DND-41 (cell line): ENCODE results near the gene ST6GALNAC3.

Experiments
- ATAC-seq: fragments of 200-7000 bp; cut with Tn5 transposase; 3 replicates; pipeline ENCODE4 v1.9.1; 2021; ENCODE audit warnings: low read depth; ENCODE audit not compliant: insufficient read depth
- DNase-seq: peaks from one replicate; pipeline ENCODE4 v3.0.0-alpha.2; 2020
- H2AFZ ChIP-seq: 2 replicates; pipeline ENCODE4 v1.6.0; 2012; ENCODE audit warnings: low read depth, low read length
- H3K27ac ChIP-seq: 2 replicates; pipeline ENCODE4 v1.5.1; 2012; ENCODE audit warnings: low read length, inconsistent platforms
- H3K27me3 ChIP-seq: fragments of 200-600 bp; sonication (generic); 2 replicates; pipeline ENCODE4 v1.6.0; 2012; ENCODE audit warnings: low read length, mild to moderate bottlenecking, inconsistent platforms; ENCODE audit not compliant: insufficient read depth, poor library complexity
- H3K36me3 ChIP-seq: 2 replicates; pipeline ENCODE4 v1.5.1; 2012; ENCODE audit warnings: low read length, inconsistent platforms; ENCODE audit not compliant: insufficient read depth
- H3K4me1 ChIP-seq: 2 replicates; pipeline ENCODE4 v1.5.1; 2012; ENCODE audit warnings: mild to moderate bottlenecking, low read length; ENCODE audit not compliant: insufficient read depth
- H3K4me2 ChIP-seq: 2 replicates; pipeline ENCODE4 v1.6.0; 2012; ENCODE audit warnings: mild to moderate bottlenecking, moderate library complexity, low read length, inconsistent platforms; ENCODE audit not compliant: insufficient read depth
- H3K4me3 ChIP-seq, 2 experiments: fragments of 200-600 bp in 1 of 2; shearing (Covaris generic) in 1 of 2; 2 replicates each; pipeline ENCODE4 v1.5.1; 2012 to 2016; ENCODE audit warnings: inconsistent platforms in 2 of 2, low read length in 2 of 2, mild to moderate bottlenecking in 2 of 2, low read depth in 1 of 2, moderate library complexity in 1 of 2
- H3K79me2 ChIP-seq: 2 replicates; pipeline ENCODE4 v1.6.0; 2012; ENCODE audit warnings: low read length, inconsistent platforms; ENCODE audit not compliant: insufficient read depth
- H3K9ac ChIP-seq: 2 replicates; pipeline ENCODE4 v1.6.0; 2012; ENCODE audit warnings: low read depth, mild to moderate bottlenecking, inconsistent platforms, low read length, moderate library complexity
- H3K9me3 ChIP-seq: 2 replicates; pipeline ENCODE4 v1.5.1; 2012; ENCODE audit warnings: low read length, moderate library complexity, mild to moderate bottlenecking, inconsistent platforms; ENCODE audit not compliant: insufficient read depth, severe bottlenecking
- H4K20me1 ChIP-seq: 2 replicates; pipeline ENCODE4 v1.6.0; 2012; ENCODE audit warnings: low read length; ENCODE audit not compliant: insufficient read depth
- CTCF ChIP-seq: IDR thresholded peaks from 2 replicates; pipeline ENCODE4 v1.5.1; 2012; ENCODE audit warnings: borderline replicate concordance, low read length, moderate library complexity, mild to moderate bottlenecking; ENCODE audit not compliant: poor library complexity, severe bottlenecking; ENCODE audit errors: extremely low read depth
- EZH2 ChIP-seq: IDR thresholded peaks from 3 replicates; pipeline ENCODE4 v1.6.1; 2012; ENCODE audit warnings: borderline replicate concordance, low read depth, mild to moderate bottlenecking, moderate library complexity, low read length, inconsistent platforms; ENCODE audit not compliant: severe bottlenecking

ST6GALNAC3 gene

GRCh38 chr1:76106251-76106650, 31.7 kb downstream of the ST6GALNAC3 start:
- H3K4me3 ChIP-seq: no peak overlapping the region
- no peaks in the 10 kb centered on the region for H4K20me1 ChIP-seq
- ATAC-seq (no peak), DNase-seq (no peak)
- H3K4me1 ChIP-seq: no peaks in the 10 kb centered on the region
- TF ChIP-seq EZH2: no peak
- no peaks in the 10 kb centered on the region for H3K9me3 ChIP-seq
- no peak overlapping the region for H3K9ac ChIP-seq
- no peak overlapping the region for H2AFZ ChIP-seq
- no peak overlapping the region for H3K4me2 ChIP-seq
- H3K79me2 ChIP-seq: no peaks in the 10 kb centered on the region
- H3K27ac ChIP-seq: no peak overlapping the region
- no peaks in the 10 kb centered on the region for H3K27me3 ChIP-seq
- H3K36me3 ChIP-seq: no peaks in the 10 kb centered on the region

- no peaks in the 10 kb centered on the region for H3K9me3 ChIP-seq
- H3K79me2 ChIP-seq: no peaks in the 10 kb centered on the region
- H3K9ac ChIP-seq: no peak overlapping the region
- H3K4me3 ChIP-seq: no peak overlapping the region
- no peaks in the 10 kb centered on the region for H3K27me3 ChIP-seq
- TF ChIP-seq CTCF (no peak), EZH2 (no peak)
- no peak overlapping the region for H3K4me2 ChIP-seq
- ATAC-seq (no peak), DNase-seq (no peak)
- no peak overlapping the region for H3K27ac ChIP-seq
- no peak overlapping the region for H2AFZ ChIP-seq
- no peaks in the 10 kb centered on the region for H3K4me1 ChIP-seq
- H4K20me1 ChIP-seq: no peaks in the 10 kb centered on the region
- no peaks in the 10 kb centered on the region for H3K36me3 ChIP-seq
Measured at GRCh38 chr1:76106719-76107235, 32.2 kb downstream of the ST6GALNAC3 start.

- Histone ChIP-seq H3K4me3 (no peak overlapping the region), H3K27ac (no peak overlapping the region), H3K9me3 (no peaks in the 10 kb centered on the region), H2AFZ (no peak overlapping the region), H3K79me2 (no peaks in the 10 kb centered on the region), H4K20me1 (no peaks in the 10 kb centered on the region), H3K36me3 (no peaks in the 10 kb centered on the region), H3K9ac (no peak overlapping the region), H3K4me2 (no peak overlapping the region), H3K27me3 (no peaks in the 10 kb centered on the region), H3K4me1 (no peaks in the 10 kb centered on the region)
- ATAC-seq (no peak), DNase-seq (no peak)
- TF ChIP-seq CTCF: no peak
Measured at GRCh38 chr1:76109404-76109803, 34.9 kb downstream of the ST6GALNAC3 start.

- no peak for DNase-seq
- no peaks in the 10 kb centered on the region for H3K36me3 ChIP-seq
- no peak overlapping the region for H3K4me2 ChIP-seq
Measured at GRCh38 chr1:76109901-76110560, 35.5 kb downstream of the ST6GALNAC3 start.

More at GRCh38 chr1:76109901-76110560, 35.5 kb downstream of the ST6GALNAC3 start:
- no peaks in the 10 kb centered on the region for H3K79me2 ChIP-seq
- H3K4me1 ChIP-seq: no peaks in the 10 kb centered on the region
- H3K27ac ChIP-seq: no peak overlapping the region
- no peaks in the 10 kb centered on the region for H4K20me1 ChIP-seq
- no peak overlapping the region for H3K9ac ChIP-seq
- H2AFZ ChIP-seq: no peak overlapping the region
- ATAC-seq: no peak
- no peaks in the 10 kb centered on the region for H3K9me3 ChIP-seq
- TF ChIP-seq EZH2 (no peak), CTCF (no peak)
- no peaks in the 10 kb centered on the region for H3K27me3 ChIP-seq
- H3K4me3 ChIP-seq: no peak overlapping the region
